Kidney (tissue), 14 donors: Measurements from ENCODE around the gene WDR31. TPM values are rescaled to one million over a fixed set of nuclear protein-coding genes. Genes with fewer than 3 reads are reported as not detected.

Source experiments
- DNase-seq, 5 donors: peaks; one replicate each; pipeline ENCODE4 v3.0.0-alpha.2; 2013 to 2020
- FAIRE-seq: peaks from 2 replicates; lab custom pipeline; 2012; peaks lifted over from hg19 to GRCh38; lab: Jason Lieb, UNC
- H3K27ac ChIP-seq, 2 donors: one replicate each; pipeline ENCODE4 v1.7.0; 2013; ENCODE audit warnings: low read depth in 2 of 2, low read length in 2 of 2, inconsistent platforms in 1 of 2
- H3K27me3 ChIP-seq: one replicate; pipeline ENCODE4 v1.7.1; 2013; ENCODE audit warnings: low read length, inconsistent platforms; ENCODE audit not compliant: control insufficient read depth, insufficient read depth
- H3K36me3 ChIP-seq, 3 donors: one replicate each; pipeline versions ENCODE4 v1.7.0 to v1.7.1; 2013; ENCODE audit warnings: low read length in 3 of 3, control low read depth in 1 of 3, inconsistent platforms in 1 of 3; ENCODE audit not compliant: insufficient read depth in 3 of 3, control insufficient read depth in 2 of 3
- H3K4me1 ChIP-seq, 3 donors: one replicate each; pipeline versions ENCODE4 v1.7.0 to v1.7.1; 2013; ENCODE audit warnings: low read length in 3 of 3, inconsistent platforms in 1 of 3, low read depth in 1 of 3; ENCODE audit not compliant: control insufficient read depth in 2 of 3, insufficient read depth in 2 of 3
- H3K4me3 ChIP-seq, 3 donors: one replicate each; pipeline versions ENCODE4 v1.7.0 to v1.8.1; 2013; ENCODE audit warnings: low read length in 3 of 3, control low read depth in 1 of 3, inconsistent platforms in 1 of 3
- H3K9ac ChIP-seq, 3 donors: one replicate each; pipeline versions ENCODE4 v1.7.0 to v1.7.1; 2013; ENCODE audit warnings: low read length in 3 of 3, control low read depth in 1 of 3, inconsistent platforms in 1 of 3
- H3K9me3 ChIP-seq, 3 donors: one replicate each; pipeline versions ENCODE4 v1.7.0 to v1.7.1; 2013; ENCODE audit warnings: low read length in 3 of 3, control low read depth in 1 of 3, inconsistent platforms in 1 of 3; ENCODE audit not compliant: control insufficient read depth in 2 of 3, insufficient read depth in 1 of 3
- intact Hi-C: fragments of 100-400 bp; cut with DNase I; formaldehyde crosslinking; loops from one replicate; pipeline ENCODE4 v1.11.1; 2022
- polyA plus RNA-seq: library from polyadenylated mRNA; stranded (reverse); fragments of 350-450 nt; fragmentation: Illumina TruSeq; extraction: RNeasy Lipid Tissue Mini Kit (QIAGEN cat#74804); gene quantifications from one replicate; pipeline ENCODE4 v1.2.3, GENCODE V29; 2014; ENCODE audit warnings: low read depth, low replicate concordance; ENCODE audit not compliant: insufficient read depth
- total RNA-seq: library from RNA; stranded (reverse); fragmentation: NEBNext Ultra II Directional; extraction: Animal tissue kit (Norgen Biotek cat#: 25700); gene quantifications from one replicate; pipeline ENCODE4 v1.2.1, GENCODE V29; 2021
- TF ChIP-seq, protein P1 (sequence below): IDR thresholded peaks from 3 replicates; pipeline ENCODE4 v1.5.1; 2012; ENCODE audit warnings: mild to moderate bottlenecking, moderate library complexity, borderline replicate concordance; ENCODE audit not compliant: insufficient read depth; ENCODE audit errors: extremely low read depth
- donor health status: control.
- donor health status: control.
- donor health status: control.
- donor health status: control.
- donor health status: control.
- donor health status: DM: yes; HTN: yes; CAD: no.
- donor health status: Normal renal cell carcinoma (clear cell type).

The WDR31 gene
- total and polyA plus RNA-seq, 2 donors from 2014 or later, result 3.1 to 8.7 TPM

DNA sequence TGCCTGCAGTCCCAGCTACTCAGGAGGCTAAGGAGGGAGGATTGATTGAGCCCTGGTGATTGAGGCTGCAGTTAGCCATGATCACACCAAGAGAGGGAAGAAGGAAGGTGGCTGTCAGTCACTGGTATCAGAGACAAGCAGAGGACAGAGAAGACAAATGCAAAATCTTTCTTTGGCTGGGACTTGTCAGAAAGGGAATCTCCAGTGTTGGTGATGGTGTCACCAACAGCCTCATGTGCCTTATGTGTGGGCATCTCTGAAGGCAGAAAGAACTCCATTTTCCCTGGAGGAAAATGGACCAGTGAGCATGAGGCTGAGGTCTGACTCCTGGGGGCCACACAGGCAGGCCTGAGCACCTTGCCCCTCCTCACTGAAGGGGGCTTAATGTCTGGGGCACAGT, 24.8 kb downstream of the WDR31 start:
- no peak for DNase-seq

DNA sequence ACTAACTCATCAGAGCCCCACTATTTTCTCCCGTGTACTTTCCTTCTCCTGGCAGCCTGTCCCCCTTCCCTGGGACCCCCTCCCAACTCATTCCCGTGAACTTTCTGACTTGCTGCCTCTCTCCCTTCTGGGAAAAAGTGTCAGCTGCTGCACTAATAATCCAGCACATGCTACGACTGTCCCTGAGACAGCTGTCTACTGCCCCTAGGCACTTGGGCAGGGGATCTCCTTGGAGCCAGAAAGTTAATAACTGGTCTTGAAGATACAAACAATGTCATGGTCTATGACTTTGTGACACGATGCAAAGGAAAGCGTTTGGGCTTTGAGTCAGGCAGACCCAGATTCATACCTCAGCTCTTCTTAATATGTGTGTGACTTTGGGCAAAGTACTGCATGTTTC, 26.8 kb downstream of the WDR31 start:
- no peak overlapping the region for H3K27ac ChIP-seq
- FAIRE-seq (no peak), DNase-seq (no peak)
- H3K4me1 ChIP-seq, result no peaks in the 10 kb centered on the region
- H3K4me3 ChIP-seq, result no peak overlapping the region
- H3K27me3 ChIP-seq, result no peaks in the 10 kb centered on the region
- TF ChIP-seq, protein P1, sequence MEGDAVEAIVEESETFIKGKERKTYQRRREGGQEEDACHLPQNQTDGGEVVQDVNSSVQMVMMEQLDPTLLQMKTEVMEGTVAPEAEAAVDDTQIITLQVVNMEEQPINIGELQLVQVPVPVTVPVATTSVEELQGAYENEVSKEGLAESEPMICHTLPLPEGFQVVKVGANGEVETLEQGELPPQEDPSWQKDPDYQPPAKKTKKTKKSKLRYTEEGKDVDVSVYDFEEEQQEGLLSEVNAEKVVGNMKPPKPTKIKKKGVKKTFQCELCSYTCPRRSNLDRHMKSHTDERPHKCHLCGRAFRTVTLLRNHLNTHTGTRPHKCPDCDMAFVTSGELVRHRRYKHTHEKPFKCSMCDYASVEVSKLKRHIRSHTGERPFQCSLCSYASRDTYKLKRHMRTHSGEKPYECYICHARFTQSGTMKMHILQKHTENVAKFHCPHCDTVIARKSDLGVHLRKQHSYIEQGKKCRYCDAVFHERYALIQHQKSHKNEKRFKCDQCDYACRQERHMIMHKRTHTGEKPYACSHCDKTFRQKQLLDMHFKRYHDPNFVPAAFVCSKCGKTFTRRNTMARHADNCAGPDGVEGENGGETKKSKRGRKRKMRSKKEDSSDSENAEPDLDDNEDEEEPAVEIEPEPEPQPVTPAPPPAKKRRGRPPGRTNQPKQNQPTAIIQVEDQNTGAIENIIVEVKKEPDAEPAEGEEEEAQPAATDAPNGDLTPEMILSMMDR, result no peak
- intact Hi-C loops, result no loop called here
- H3K36me3 ChIP-seq, result peaks cover 0 to 1% (median 0%) of the 10 kb centered on the region in 3 donors
- no peak overlapping the region for H3K9ac ChIP-seq
- H3K9me3 ChIP-seq, result no peaks in the 10 kb centered on the region

More for the DNA sequence above, 24.8 kb downstream of the WDR31 start:
- intact Hi-C loops, result no loop called here
- no peak for FAIRE-seq
- Histone ChIP-seq H3K36me3 (peaks cover 0 to 20% (median 3%) of the 10 kb centered on the region in 3 donors), H3K9ac (no peak overlapping the region), H3K27ac (no peak overlapping the region), H3K4me1 (no peaks in the 10 kb centered on the region), H3K9me3 (no peaks in the 10 kb centered on the region), H3K27me3 (no peaks in the 10 kb centered on the region), H3K4me3 (no peak overlapping the region)
- TF ChIP-seq, protein P1, result no peak

DNA sequence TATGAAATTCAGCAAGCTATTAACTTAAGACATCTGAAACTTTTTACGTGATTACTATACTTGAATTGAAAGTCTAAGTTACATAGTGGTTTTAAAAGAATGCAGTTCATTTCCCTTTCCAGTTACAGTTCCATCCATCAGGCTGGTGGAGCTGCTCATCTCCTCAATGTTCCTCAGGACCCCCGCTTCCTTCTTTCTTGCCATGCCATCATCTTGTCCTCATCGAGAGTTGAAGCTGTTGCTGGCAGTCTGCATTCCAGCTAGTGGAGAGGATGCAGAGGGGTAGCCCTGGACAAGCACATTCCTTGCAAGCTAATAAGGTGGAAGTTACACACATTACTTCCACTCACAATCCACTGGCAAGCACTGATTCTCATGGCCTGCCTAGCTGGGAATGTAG, 28.1 kb downstream of the WDR31 start:
- no peak for FAIRE-seq
- intact Hi-C loops, result no loop called here

More for the DNA sequence above, 28.1 kb downstream of the WDR31 start:
- no peak for DNase-seq
- Histone ChIP-seq H3K36me3 (no peaks in the 10 kb centered on the region), H3K9me3 (no peaks in the 10 kb centered on the region), H3K27me3 (no peaks in the 10 kb centered on the region), H3K4me1 (no peaks in the 10 kb centered on the region), H3K4me3 (no peak overlapping the region), H3K9ac (no peak overlapping the region), H3K27ac (no peak overlapping the region)
- TF ChIP-seq, protein P1, result no peak
